ENCODE measurements around the gene TMPRSS6. TPM values are rescaled to one million over a fixed set of nuclear protein-coding genes. Genes with fewer than 3 reads are reported as not detected.

The TMPRSS6 gene
- total RNA-seq, 2 experiments from 2014 or later, result 11.3 to 12.4 TPM

DNA sequence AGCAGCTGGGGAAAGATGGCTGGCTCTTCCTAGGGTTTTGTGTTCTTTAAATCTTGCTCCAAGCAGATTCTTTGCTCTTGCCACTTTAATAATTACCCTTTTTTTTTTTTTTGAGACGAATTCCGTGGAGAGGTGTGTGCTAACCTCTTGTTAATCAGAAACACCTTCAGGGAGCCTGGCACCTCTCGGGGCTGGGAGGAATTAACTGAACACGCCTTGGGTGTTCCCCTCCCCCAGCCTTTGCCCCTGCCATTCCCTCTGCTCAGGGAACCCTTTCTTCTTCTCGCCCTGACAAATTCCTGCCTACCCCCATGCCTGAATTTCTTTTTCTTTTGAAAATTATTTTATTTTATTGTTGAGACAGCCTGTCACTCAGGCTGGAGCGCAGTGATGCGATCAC is 17.5 kb downstream of the TMPRSS6 start:
- H3K4me1 Mint-ChIP-seq (ENCODE audit: low read depth), result peaks cover 43% of the 10 kb centered on the region
- TF ChIP-seq, protein P1, sequence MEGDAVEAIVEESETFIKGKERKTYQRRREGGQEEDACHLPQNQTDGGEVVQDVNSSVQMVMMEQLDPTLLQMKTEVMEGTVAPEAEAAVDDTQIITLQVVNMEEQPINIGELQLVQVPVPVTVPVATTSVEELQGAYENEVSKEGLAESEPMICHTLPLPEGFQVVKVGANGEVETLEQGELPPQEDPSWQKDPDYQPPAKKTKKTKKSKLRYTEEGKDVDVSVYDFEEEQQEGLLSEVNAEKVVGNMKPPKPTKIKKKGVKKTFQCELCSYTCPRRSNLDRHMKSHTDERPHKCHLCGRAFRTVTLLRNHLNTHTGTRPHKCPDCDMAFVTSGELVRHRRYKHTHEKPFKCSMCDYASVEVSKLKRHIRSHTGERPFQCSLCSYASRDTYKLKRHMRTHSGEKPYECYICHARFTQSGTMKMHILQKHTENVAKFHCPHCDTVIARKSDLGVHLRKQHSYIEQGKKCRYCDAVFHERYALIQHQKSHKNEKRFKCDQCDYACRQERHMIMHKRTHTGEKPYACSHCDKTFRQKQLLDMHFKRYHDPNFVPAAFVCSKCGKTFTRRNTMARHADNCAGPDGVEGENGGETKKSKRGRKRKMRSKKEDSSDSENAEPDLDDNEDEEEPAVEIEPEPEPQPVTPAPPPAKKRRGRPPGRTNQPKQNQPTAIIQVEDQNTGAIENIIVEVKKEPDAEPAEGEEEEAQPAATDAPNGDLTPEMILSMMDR (IDR thresholded peaks at IDR 0.05), result no peak
- H3K27ac Mint-ChIP-seq, result no peak overlapping the region
- POLR2A ChIA-PET, result no interaction called here
- H3K4me3 Mint-ChIP-seq, result no peak overlapping the region
- CTCF ChIA-PET, result no interaction called here
- DNase-seq (no peak), ATAC-seq (no peak)
- intact Hi-C loops (cut with micrococcal nuclease), result no loop called here
- H3K9me3 Mint-ChIP-seq, result no peaks in the 10 kb centered on the region
- H3K27me3 Mint-ChIP-seq, result peaks cover 9% of the 10 kb centered on the region
- no peaks in the 10 kb centered on the region for H3K36me3 Mint-ChIP-seq (ENCODE audit: low read depth)

- H3K27me3 Mint-ChIP-seq, result peaks cover 1% of the 10 kb centered on the region
- no peak for ATAC-seq
- H3K27ac Mint-ChIP-seq, result no peak overlapping the region
- intact Hi-C loops (cut with micrococcal nuclease), result no loop called here
- POLR2A ChIA-PET, result interaction anchor here (0.7 to 1.3 kb wide), 2 partner anchors 11 to 72 kb away, joined by 3 to 5 read pairs; no protein-coding TSS in a partner anchor
- H3K36me3 Mint-ChIP-seq (ENCODE audit: low read depth), result no peaks in the 10 kb centered on the region
- TF ChIP-seq, protein P1 (IDR thresholded peaks at IDR 0.05), result no peak
- H3K4me3 Mint-ChIP-seq, result no peak overlapping the region
- no peak for DNase-seq
- no peaks in the 10 kb centered on the region for H3K9me3 Mint-ChIP-seq
- H3K4me1 Mint-ChIP-seq (ENCODE audit: low read depth), result peaks cover 39% of the 10 kb centered on the region
- CTCF ChIA-PET, result interaction anchor here (1.4 kb wide), 1 partner anchor 114 kb away, joined by 3 read pairs; no protein-coding TSS in a partner anchor
These were observed 18.4 kb downstream of the TMPRSS6 start for GRCh38 chr22:37090920-37091695.

DNA sequence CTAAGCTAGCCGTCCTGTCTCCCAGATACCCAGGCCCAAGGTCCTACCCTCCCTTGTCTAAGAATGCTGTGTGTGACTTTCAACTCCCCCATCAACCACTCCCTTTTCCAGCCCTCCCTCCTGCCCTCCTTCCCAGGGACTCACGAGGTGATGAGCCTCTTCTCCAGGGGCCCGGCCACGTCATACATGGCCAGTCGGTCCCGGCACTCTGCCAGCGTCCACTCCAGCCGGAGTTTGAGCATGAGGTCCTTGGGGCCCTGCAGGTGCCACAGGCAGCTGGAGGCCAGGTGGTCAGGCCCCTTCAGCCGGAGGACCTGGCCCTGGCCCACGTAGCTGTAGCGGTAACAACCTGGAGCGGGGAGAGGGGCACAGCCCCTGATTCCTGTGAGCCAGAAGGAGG is 20.1 kb downstream of the TMPRSS6 start:
- POLR2A ChIA-PET, result interaction anchor here (0.6 to 1.7 kb wide), 3 partner anchors 32 to 73 kb away, joined by 3 to 6 read pairs (median 5); no protein-coding TSS in a partner anchor

GRCh38 chr22:37088750-37089408 is 20.6 kb downstream of the TMPRSS6 start:
- no peaks in the 10 kb centered on the region for H3K36me3 Mint-ChIP-seq (ENCODE audit: low read depth)
- peak overlapping the region; percentile 61 for H3K4me3 Mint-ChIP-seq
- ATAC-seq, result peak; percentile 56
- H3K9me3 Mint-ChIP-seq, result no peaks in the 10 kb centered on the region
- H3K4me1 Mint-ChIP-seq (ENCODE audit: low read depth), result peaks cover 22% of the 10 kb centered on the region
- H3K27me3 Mint-ChIP-seq, result peaks cover 1% of the 10 kb centered on the region
- H3K27ac Mint-ChIP-seq, result peak overlapping the region; percentile 67
- peak; percentile 48 for DNase-seq
- POLR2A ChIA-PET, result interaction anchor here (0.8 to 1.7 kb wide), 4 partner anchors 8 to 34 kb away, joined by 3 to 6 read pairs (median 4); no protein-coding TSS in a partner anchor
- CTCF ChIA-PET, result interaction anchor here (0.8 to 2.1 kb wide), 4 partner anchors 8 to 102 kb away, joined by 3 to 8 read pairs (median 4); no protein-coding TSS in a partner anchor
- TF ChIP-seq, protein P1 (IDR thresholded peaks at IDR 0.05), result no peak
- intact Hi-C loops (cut with micrococcal nuclease), result no loop called here

More for the DNA sequence above, 20.1 kb downstream of the TMPRSS6 start:
- H3K36me3 Mint-ChIP-seq (ENCODE audit: low read depth), result no peaks in the 10 kb centered on the region
- peaks cover 27% of the 10 kb centered on the region for H3K4me1 Mint-ChIP-seq (ENCODE audit: low read depth)
- no peak for DNase-seq
- no peak for ATAC-seq
- H3K27ac Mint-ChIP-seq, result no peak overlapping the region
- H3K9me3 Mint-ChIP-seq, result no peaks in the 10 kb centered on the region
- H3K4me3 Mint-ChIP-seq, result no peak overlapping the region
- intact Hi-C loops (cut with micrococcal nuclease), result no loop called here
- CTCF ChIA-PET, result interaction anchor here (0.8 to 2.1 kb wide), 4 partner anchors 10 to 112 kb away, joined by 3 to 8 read pairs (median 4); no protein-coding TSS in a partner anchor
- TF ChIP-seq, protein P1 (IDR thresholded peaks at IDR 0.05), result no peak
- H3K27me3 Mint-ChIP-seq, result peaks cover 1% of the 10 kb centered on the region
